GM19099 (cell line): Measurements from ENCODE around the gene SELPLG.

Source experiments
- POLR2A ChIP-seq: IDR thresholded peaks from 3 replicates; pipeline ENCODE4 v1.6.1; 2011; ENCODE audit warnings: low read depth; ENCODE audit not compliant: insufficient read length; ENCODE audit errors: extremely low read depth

SELPLG gene

GRCh38 chr12:108616941-108617858, 16.5 kb downstream of the SELPLG start:
- peak; percentile 55 for TF ChIP-seq POLR2A

DNA sequence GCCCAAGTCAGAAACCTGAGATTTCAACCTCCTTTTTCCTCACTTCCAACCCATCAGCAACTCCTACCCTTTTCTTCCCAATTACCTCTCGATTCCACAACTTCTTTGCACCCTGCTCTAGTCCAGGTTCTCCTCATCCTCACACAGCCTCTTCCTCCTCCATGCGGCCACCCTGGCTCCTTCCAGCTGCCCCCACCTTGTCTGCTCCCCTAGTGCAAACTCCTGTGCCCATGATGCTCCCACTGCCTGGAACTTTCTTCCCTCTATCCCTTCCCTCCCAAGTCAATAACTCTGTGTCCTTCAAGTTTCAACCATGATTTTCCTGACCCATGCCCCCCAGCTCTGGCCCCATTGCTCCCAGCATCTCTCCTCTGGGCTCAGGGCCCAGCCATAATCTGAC, 17.3 kb downstream of the SELPLG start:
- no peak for TF ChIP-seq POLR2A

- no peak for TF ChIP-seq POLR2A
These were observed 17.8 kb downstream of the SELPLG start for GRCh38 chr12:108615918-108616317.

GRCh38 chr12:108614639-108615038, 19.1 kb downstream of the SELPLG start:
- TF ChIP-seq POLR2A = no peak

GRCh38 chr12:108614041-108614440, 19.7 kb downstream of the SELPLG start:
- TF ChIP-seq POLR2A = no peak

DNA sequence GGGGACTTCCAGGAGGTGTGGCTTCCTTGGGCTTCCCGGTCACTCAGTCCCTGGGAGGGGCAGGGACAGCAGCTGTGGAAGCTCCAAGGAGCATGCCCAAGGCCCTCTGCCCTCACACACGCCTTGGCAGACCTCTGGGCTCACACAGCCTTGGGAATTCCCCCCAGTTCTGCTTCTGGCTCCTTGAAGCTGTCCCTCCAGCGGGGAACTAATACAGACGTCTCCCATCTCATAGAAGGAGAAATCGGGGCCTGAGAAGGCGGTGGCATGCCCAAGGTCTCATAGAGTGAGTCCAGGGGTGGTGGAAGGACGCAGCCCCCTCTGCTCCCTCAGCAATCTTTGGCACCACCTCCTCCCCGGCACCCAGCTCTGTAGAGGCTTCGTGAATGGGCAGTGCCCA, 20.1 kb downstream of the SELPLG start:
- no peak for TF ChIP-seq POLR2A

DNA sequence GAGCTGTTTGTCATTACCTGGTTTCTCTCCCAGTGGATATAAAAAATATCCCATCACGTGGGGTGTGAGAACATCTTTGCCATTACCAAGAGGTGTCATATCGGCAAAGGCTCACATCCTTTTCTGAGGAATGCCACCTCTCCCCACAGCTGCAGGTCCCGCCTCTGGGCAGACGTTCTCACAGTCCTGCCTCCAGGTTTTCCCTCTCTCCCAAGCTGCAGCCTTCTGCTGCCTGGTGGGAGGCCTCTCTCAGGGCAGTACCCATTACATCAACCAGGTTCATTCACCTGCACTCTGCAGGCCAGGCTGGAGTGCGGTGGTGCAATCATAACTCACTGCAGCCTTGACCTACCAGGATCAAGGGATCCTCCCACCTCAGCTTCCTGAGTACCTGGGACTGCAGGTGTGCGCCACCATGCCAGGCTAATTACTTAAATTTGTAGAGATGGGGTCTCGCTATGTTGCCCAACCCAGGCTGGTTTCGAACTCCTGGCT, 20.9 kb downstream of the SELPLG start:
- TF ChIP-seq POLR2A = no peak

DNA sequence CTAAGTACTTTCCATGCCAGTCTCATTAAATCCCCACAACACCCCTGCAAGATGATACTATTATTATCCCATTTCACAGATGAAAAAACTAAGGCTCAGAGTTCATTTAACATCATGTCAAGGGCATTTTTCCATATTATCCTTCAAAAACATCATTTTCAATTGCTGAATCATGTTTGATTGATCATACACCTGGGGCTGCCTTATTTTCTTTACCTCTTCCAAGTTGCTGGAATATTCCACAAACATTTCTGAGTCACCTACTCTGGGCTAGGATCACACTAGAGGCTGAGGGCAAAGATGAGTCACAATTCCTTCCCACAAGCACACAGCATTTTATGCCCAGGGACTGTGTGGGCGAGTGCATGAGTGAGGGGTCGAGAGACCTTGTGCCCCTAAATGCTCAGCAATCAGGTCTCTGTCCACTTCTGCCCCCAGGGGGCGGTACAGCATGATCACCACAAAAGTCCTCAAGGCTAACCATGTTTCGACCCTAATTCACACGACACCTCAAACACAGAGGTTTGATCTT, 21.7 kb downstream of the SELPLG start:
- no peak for TF ChIP-seq POLR2A

GRCh38 chr12:108610856-108611605, 22.7 kb downstream of the SELPLG start:
- no peak for TF ChIP-seq POLR2A

DNA sequence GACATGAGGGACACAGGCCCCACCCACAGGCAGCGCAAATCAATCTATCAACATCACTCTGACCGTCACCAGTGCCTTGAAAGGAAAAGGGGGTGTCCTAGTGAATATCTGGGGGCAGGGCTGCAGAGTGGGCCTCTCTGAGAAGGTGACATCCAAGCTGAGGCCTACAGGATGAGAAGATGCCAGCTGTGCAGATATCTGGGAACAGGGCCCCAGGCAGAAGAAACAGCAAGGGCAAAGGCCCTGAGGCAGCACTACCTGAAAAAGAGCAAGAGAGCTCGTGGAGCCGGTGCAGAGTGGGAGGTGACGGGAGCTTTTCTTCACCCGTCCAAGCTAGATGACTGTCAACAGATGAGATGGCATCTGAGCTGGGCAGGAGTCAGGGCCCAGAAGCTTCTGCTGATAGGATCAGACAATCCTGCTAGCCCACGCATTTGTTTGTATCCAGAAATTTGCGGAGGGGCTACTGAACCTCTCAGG, 23.3 kb downstream of the SELPLG start:
- TF ChIP-seq POLR2A = no peak

DNA sequence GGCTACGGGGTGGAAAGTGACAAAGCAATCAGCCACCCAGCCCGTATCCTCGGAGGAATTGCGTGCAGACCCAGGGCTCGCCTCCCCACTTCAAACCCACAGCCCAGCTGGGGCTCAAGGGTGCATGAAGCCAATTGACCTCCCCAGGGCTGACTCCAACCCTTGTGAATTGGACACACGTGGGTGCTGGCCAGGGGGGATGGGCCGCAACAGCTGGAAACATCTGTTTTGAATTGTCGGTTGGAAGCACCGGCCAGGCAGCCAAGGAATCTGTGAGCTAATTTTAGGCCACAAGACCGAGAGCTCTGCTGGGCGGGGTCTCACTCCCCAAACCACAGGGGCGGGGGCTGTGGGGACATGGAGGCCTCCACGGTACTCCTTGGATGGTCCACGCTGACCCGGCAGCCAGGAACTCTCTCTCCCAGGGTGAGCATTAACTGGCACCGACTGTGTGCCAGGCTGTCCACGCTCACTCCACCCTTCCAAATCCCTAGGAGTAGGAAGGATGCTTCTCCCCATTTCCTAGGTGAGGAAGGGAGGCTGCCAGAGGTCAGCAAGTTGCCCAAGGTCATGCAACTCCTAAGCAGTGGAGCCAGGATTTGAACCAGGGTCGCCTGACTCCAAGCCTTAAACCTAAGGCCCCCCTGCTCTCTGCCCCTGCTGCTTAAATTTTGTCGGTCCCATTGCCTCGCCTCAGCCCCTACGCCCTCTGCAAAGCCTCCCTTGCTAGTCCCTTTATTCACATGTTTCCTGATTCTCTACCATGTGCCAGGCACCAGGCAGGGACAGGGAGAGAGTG, 24.0 kb downstream of the SELPLG start:
- TF ChIP-seq POLR2A = no peak

GRCh38 chr12:108608616-108609015, 25.1 kb downstream of the SELPLG start:
- no peak for TF ChIP-seq POLR2A

DNA sequence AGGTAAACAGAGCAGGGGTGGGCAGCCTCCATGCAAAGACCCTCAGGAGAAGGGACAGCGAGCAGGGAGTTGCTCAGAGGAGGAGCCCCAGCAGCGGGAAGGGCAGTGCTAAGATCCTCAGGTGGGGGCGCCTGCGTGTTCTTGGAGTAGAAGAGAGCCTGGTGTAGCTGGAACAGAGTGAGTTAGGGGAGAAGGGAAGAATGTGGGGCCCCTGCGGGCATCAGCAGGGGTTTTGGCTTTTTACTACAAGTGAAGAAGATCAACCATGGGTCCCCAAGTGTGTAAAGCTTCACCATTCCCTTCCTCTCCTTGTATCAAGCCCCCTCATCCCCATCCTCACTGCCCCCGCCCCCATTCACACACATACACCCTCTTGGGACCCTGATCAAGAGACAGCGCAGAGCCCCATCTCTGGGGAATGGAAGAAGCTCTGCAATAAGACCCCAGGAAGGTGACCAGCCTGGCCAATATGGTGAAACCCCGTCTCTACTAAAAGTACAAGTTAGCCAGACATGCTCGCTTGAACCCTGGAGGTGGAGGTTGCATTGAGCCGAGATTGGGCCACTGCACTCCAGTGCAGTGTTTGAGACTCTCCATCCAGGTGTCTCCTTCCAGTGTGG, 25.6 kb downstream of the SELPLG start:
- TF ChIP-seq POLR2A = no peak

- TF ChIP-seq POLR2A = no peak
These were observed 27.2 kb downstream of the SELPLG start for GRCh38 chr12:108606492-108606891.
